ENCODE results near the gene ANK2.

- no peak for TF ChIP-seq CTCF (conservative IDR thresholded peaks at IDR 0.05; ENCODE audit: low read length)
- no peak for TF ChIP-seq EZH2phosphoT487 (IDR thresholded peaks at IDR 0.05; ENCODE audit: borderline replicate concordance, low read depth, low read length)
These were observed 356.6 kb downstream of the ANK2 start for GRCh38 chr4:113405874-113406722.
